ENCODE results near the gene NHS. TPM values are rescaled to one million over a fixed set of nuclear protein-coding genes. Genes with fewer than 3 reads are reported as not detected.

NHS gene
- total and polyA plus RNA-seq, 5 donors = 0.61 to 1.7 (median 1.6) TPM

GRCh38 chrX:17375367-17375636, 302 bp downstream of the NHS start:
- peak overlapping the region; percentile 66 for H3K4me3 ChIP-seq (ENCODE audit: low read length)
- no peak for DNase-seq
- no peak for ATAC-seq
- no peaks in the 10 kb centered on the region for H3K27me3 ChIP-seq (ENCODE audit: control insufficient read depth, insufficient read depth)
- intact Hi-C loops (cut with DNase I) = loop anchor here in 1 of 4 donors (10.0 kb wide), 1 partner anchor 149 kb away; no protein-coding TSS in a partner anchor
- H3K4me1 ChIP-seq (ENCODE audit: control insufficient read depth, insufficient read depth, low read length) = no peaks in the 10 kb centered on the region
- no peak overlapping the region for H3K27ac ChIP-seq (ENCODE audit: low read length)
- WGBS = 2% methylated on average over 18 of the region's 18 CpGs
- no peaks in the 10 kb centered on the region for H3K9me3 ChIP-seq (ENCODE audit: control insufficient read depth, low read length)

- H3K4me3 ChIP-seq (ENCODE audit: low read length) = peak overlapping the region; percentile 66
- under 1% methylated on average over 99 of the region's 103 CpGs for WGBS
- no peaks in the 10 kb centered on the region for H3K9me3 ChIP-seq (ENCODE audit: control insufficient read depth, low read length)
- ATAC-seq (peak; percentile 49 to 54), DNase-seq (peak; percentile 32 to 77 (median 73))
- H3K4me1 ChIP-seq (ENCODE audit: control insufficient read depth, insufficient read depth, low read length) = no peaks in the 10 kb centered on the region
- no peaks in the 10 kb centered on the region for H3K27me3 ChIP-seq (ENCODE audit: control insufficient read depth, insufficient read depth)
- intact Hi-C loops (cut with DNase I) = loop anchor here in 1 of 4 donors (10.0 kb wide), 1 partner anchor 149 kb away; no protein-coding TSS in a partner anchor
- H3K27ac ChIP-seq (ENCODE audit: low read length) = no peak overlapping the region
Measured at GRCh38 chrX:17375637-17376430, 834 bp downstream of the NHS start.

GRCh38 chrX:17376431-17377077, 1.6 kb downstream of the NHS start:
- H3K4me3 ChIP-seq (ENCODE audit: low read length) = peak overlapping the region; percentile 66
- ATAC-seq (no peak), DNase-seq (peak; percentile 14 to 40 (median 36))
- H3K27ac ChIP-seq (ENCODE audit: low read length) = no peak overlapping the region
- WGBS = under 1% methylated on average over 31 of the region's 31 CpGs
- intact Hi-C loops (cut with DNase I) = loop anchor here in 1 of 4 donors (10.0 kb wide), 1 partner anchor 148 kb away; no protein-coding TSS in a partner anchor
- H3K9me3 ChIP-seq (ENCODE audit: control insufficient read depth, low read length) = no peaks in the 10 kb centered on the region
- H3K4me1 ChIP-seq (ENCODE audit: control insufficient read depth, insufficient read depth, low read length) = no peaks in the 10 kb centered on the region
- no peaks in the 10 kb centered on the region for H3K27me3 ChIP-seq (ENCODE audit: control insufficient read depth, insufficient read depth)

- no peak overlapping the region for H3K27ac ChIP-seq (ENCODE audit: low read length)
- ATAC-seq (peak; percentile 24 to 43), DNase-seq (peak; percentile 41 to 65 (median 49))
- peak overlapping the region; percentile 66 for H3K4me3 ChIP-seq (ENCODE audit: low read length)
- H3K4me1 ChIP-seq (ENCODE audit: control insufficient read depth, insufficient read depth, low read length) = no peaks in the 10 kb centered on the region
- no peaks in the 10 kb centered on the region for H3K27me3 ChIP-seq (ENCODE audit: control insufficient read depth, insufficient read depth)
- WGBS = under 1% methylated on average over 46 of the region's 46 CpGs
- H3K9me3 ChIP-seq (ENCODE audit: control insufficient read depth, low read length) = no peaks in the 10 kb centered on the region
- intact Hi-C loops (cut with DNase I) = loop anchor here in 1 of 4 donors (10.0 kb wide), 1 partner anchor 148 kb away; no protein-coding TSS in a partner anchor
Measured at GRCh38 chrX:17377091-17377717, 2.2 kb downstream of the NHS start.

GRCh38 chrX:17377795-17378194, 2.8 kb downstream of the NHS start:
- H3K9me3 ChIP-seq (ENCODE audit: control insufficient read depth, low read length) = no peaks in the 10 kb centered on the region
- DNase-seq (no peak), ATAC-seq (no peak)
- no peaks in the 10 kb centered on the region for H3K27me3 ChIP-seq (ENCODE audit: control insufficient read depth, insufficient read depth)
- peak overlapping the region; percentile 66 for H3K4me3 ChIP-seq (ENCODE audit: low read length)
- H3K27ac ChIP-seq (ENCODE audit: low read length) = no peak overlapping the region
- intact Hi-C loops (cut with DNase I) = loop anchor here in 1 of 4 donors (10.0 kb wide), 1 partner anchor 147 kb away; no protein-coding TSS in a partner anchor
- WGBS = 29% methylated on average over 9 of the region's 9 CpGs
- H3K4me1 ChIP-seq (ENCODE audit: control insufficient read depth, insufficient read depth, low read length) = no peaks in the 10 kb centered on the region

- H3K27ac ChIP-seq (ENCODE audit: low read length) = no peak overlapping the region
- 94% methylated on average over 9 of the region's 9 CpGs for WGBS
Measured at GRCh38 chrX:17380221-17380620, 5.2 kb downstream of the NHS start.

GRCh38 chrX:17390419-17390850, 15.4 kb downstream of the NHS start:
- ATAC-seq (no peak), DNase-seq (no peak)
- no peaks in the 10 kb centered on the region for H3K9me3 ChIP-seq (ENCODE audit: control insufficient read depth, low read length)
- no peaks in the 10 kb centered on the region for H3K4me1 ChIP-seq (ENCODE audit: control insufficient read depth, insufficient read depth, low read length)
- no peak overlapping the region for H3K27ac ChIP-seq (ENCODE audit: low read length)
- H3K4me3 ChIP-seq (ENCODE audit: low read length) = no peak overlapping the region
- 82% methylated on average over 5 of the region's 5 CpGs for WGBS
- no peaks in the 10 kb centered on the region for H3K27me3 ChIP-seq (ENCODE audit: control insufficient read depth, insufficient read depth)
- intact Hi-C loops (cut with DNase I) = no loop called here

More at GRCh38 chrX:17380221-17380620, 5.2 kb downstream of the NHS start:
- ATAC-seq = no peak
- Histone ChIP-seq H3K4me3 (ENCODE audit: low read length) (no peak overlapping the region), H3K4me1 (ENCODE audit: control insufficient read depth, insufficient read depth, low read length) (no peaks in the 10 kb centered on the region), H3K27me3 (ENCODE audit: control insufficient read depth, insufficient read depth) (no peaks in the 10 kb centered on the region), H3K9me3 (ENCODE audit: control insufficient read depth, low read length) (no peaks in the 10 kb centered on the region)
- no peak for DNase-seq
- intact Hi-C loops (cut with DNase I) = no loop called here

GRCh38 chrX:17395154-17395553, 20.2 kb downstream of the NHS start:
- H3K4me3 ChIP-seq (ENCODE audit: low read length) = no peak overlapping the region
- H3K27me3 ChIP-seq (ENCODE audit: control insufficient read depth, insufficient read depth) = no peaks in the 10 kb centered on the region
- WGBS = 72% methylated on average over 1 of the region's 1 CpG
- intact Hi-C loops (cut with DNase I) = no loop called here
- H3K27ac ChIP-seq (ENCODE audit: low read length) = no peak overlapping the region
- ATAC-seq (no peak), DNase-seq (no peak)
- H3K4me1 ChIP-seq (ENCODE audit: control insufficient read depth, insufficient read depth, low read length) = no peaks in the 10 kb centered on the region
- no peaks in the 10 kb centered on the region for H3K9me3 ChIP-seq (ENCODE audit: control insufficient read depth, low read length)

GRCh38 chrX:17397074-17397473, 22.1 kb downstream of the NHS start:
- Histone ChIP-seq H3K9me3 (ENCODE audit: control insufficient read depth, low read length) (no peaks in the 10 kb centered on the region), H3K27ac (ENCODE audit: low read length) (no peak overlapping the region), H3K4me3 (ENCODE audit: low read length) (no peak overlapping the region), H3K4me1 (ENCODE audit: control insufficient read depth, insufficient read depth, low read length) (no peaks in the 10 kb centered on the region), H3K27me3 (ENCODE audit: control insufficient read depth, insufficient read depth) (no peaks in the 10 kb centered on the region)
- intact Hi-C loops (cut with DNase I) = no loop called here
- ATAC-seq = no peak
- DNase-seq = no peak
- 80% methylated on average over 2 of the region's 2 CpGs for WGBS

GRCh38 chrX:17403189-17403691, 28.2 kb downstream of the NHS start:
- Histone ChIP-seq H3K9me3 (ENCODE audit: control insufficient read depth, low read length) (no peaks in the 10 kb centered on the region), H3K27me3 (ENCODE audit: control insufficient read depth, insufficient read depth) (no peaks in the 10 kb centered on the region), H3K4me1 (ENCODE audit: control insufficient read depth, insufficient read depth, low read length) (peaks cover 3% of the 10 kb centered on the region), H3K27ac (ENCODE audit: low read length) (no peak overlapping the region), H3K4me3 (ENCODE audit: low read length) (no peak overlapping the region)
- intact Hi-C loops (cut with DNase I) = no loop called here
- DNase-seq (no peak), ATAC-seq (no peak)
- WGBS = 56% methylated on average over 2 of the region's 2 CpGs

GRCh38 chrX:17403972-17404371, 29.0 kb downstream of the NHS start:
- WGBS = 76% methylated on average over 3 of the region's 3 CpGs
- peaks cover 3% of the 10 kb centered on the region for H3K4me1 ChIP-seq (ENCODE audit: control insufficient read depth, insufficient read depth, low read length)
- DNase-seq (no peak), ATAC-seq (no peak)
- intact Hi-C loops (cut with DNase I) = no loop called here
- no peak overlapping the region for H3K4me3 ChIP-seq (ENCODE audit: low read length)
- no peak overlapping the region for H3K27ac ChIP-seq (ENCODE audit: low read length)
- no peaks in the 10 kb centered on the region for H3K27me3 ChIP-seq (ENCODE audit: control insufficient read depth, insufficient read depth)
- no peaks in the 10 kb centered on the region for H3K9me3 ChIP-seq (ENCODE audit: control insufficient read depth, low read length)
